ENCODE data around the gene MYO15B.

MYO15B gene

GRCh38 chr17:75595920-75596313, 8.3 kb downstream of the MYO15B start:
- no peak for TF ChIP-seq GATA3 (IDR thresholded peaks at IDR 0.05; ENCODE audit: low read depth, low read length)
- TF ChIP-seq GATA2 (IDR thresholded peaks at IDR 0.05; ENCODE audit: low read depth, low read length): no peak

DNA sequence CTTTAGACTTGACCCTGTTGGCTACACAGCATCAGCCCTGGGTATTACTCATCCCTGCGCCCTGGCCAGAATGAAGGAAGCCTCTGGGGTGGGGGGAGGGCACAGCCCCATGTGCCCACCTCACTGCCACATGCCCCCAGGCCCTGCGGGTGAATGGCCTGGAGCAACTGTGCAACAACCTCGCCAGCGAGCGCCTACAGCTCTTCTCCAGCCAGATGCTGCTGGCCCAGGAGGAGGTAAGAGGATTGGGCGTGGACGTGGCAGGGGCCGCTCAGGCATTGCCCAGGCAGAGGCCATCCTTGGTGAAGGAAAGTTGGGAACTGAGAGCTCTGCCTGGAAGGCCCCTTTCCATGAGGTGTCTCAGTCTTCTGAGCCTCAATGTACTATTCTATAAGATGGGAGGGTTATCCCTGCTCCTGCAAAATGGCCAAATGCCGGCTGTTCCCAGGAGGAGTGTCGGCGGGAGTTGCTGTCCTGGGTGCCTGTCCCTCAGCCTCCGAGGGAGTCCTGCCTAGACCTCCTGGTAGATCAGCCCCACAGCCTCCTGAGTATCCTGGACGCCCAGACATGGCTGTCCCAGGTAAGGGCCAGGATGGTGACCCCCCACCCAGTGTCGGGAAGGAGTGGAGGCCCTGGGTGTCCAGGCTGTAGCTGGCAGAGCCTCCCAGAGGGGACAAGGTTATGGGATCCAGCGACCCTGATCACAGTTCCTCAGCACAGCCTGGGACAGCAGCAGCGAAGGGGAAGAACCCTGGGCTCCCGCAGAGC, 8.9 kb downstream of the MYO15B start:
- TF ChIP-seq GATA2 (IDR thresholded peaks at IDR 0.05; ENCODE audit: low read depth, low read length): no peak
- no peak for TF ChIP-seq GATA3 (IDR thresholded peaks at IDR 0.05; ENCODE audit: low read depth, low read length)

GRCh38 chr17:75601057-75601987, 13.7 kb downstream of the MYO15B start:
- no peak for TF ChIP-seq GATA3 (IDR thresholded peaks at IDR 0.05; ENCODE audit: low read depth, low read length)
- TF ChIP-seq GATA2 (IDR thresholded peaks at IDR 0.05; ENCODE audit: low read depth, low read length): no peak

- TF ChIP-seq GATA3 (IDR thresholded peaks at IDR 0.05; ENCODE audit: low read depth, low read length) (no peak), GATA2 (IDR thresholded peaks at IDR 0.05; ENCODE audit: low read depth, low read length) (no peak)
These were observed 15.0 kb downstream of the MYO15B start for GRCh38 chr17:75602644-75603043.

- TF ChIP-seq GATA2 (IDR thresholded peaks at IDR 0.05; ENCODE audit: low read depth, low read length) (no peak), GATA3 (IDR thresholded peaks at IDR 0.05; ENCODE audit: low read depth, low read length) (no peak)
These were observed 15.5 kb downstream of the MYO15B start for GRCh38 chr17:75603123-75603522.

DNA sequence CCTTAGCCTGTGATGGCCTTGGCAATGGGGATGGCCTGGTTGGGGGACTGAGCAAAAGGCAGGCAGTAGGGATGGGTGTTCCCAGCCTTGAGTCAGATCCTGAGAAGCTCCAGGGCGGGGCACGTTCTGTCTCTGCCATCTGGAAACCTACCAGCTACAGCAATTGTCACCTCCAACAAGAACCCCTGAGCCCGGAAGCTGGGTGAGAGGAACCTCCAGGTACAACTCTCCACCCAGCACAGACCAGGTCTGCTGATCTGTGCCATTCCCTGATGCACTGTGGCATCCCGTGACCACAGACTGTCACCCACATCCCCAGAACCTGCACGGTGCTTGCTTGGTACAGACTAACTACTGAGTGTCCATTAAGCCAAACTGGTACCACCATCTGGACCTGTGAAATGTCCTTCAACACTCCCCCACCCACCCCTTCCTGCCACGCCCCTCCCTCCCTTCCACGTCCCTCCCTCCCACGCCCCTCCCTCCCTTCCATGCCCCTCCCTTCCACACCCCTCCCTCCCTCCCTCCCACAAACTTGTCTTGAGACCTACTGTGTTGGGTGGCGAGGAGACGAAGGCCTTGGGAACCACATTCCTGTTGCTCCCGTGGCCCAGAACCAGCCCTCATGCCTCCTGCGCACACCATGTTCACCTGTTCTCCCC, 16.6 kb downstream of the MYO15B start:
- no peak for TF ChIP-seq GATA2 (IDR thresholded peaks at IDR 0.05; ENCODE audit: low read depth, low read length)
- no peak for TF ChIP-seq GATA3 (IDR thresholded peaks at IDR 0.05; ENCODE audit: low read depth, low read length)

- TF ChIP-seq GATA2 (IDR thresholded peaks at IDR 0.05; ENCODE audit: low read depth, low read length) (no peak), GATA3 (IDR thresholded peaks at IDR 0.05; ENCODE audit: low read depth, low read length) (no peak)
These were observed 18.2 kb downstream of the MYO15B start for GRCh38 chr17:75605790-75606189.

DNA sequence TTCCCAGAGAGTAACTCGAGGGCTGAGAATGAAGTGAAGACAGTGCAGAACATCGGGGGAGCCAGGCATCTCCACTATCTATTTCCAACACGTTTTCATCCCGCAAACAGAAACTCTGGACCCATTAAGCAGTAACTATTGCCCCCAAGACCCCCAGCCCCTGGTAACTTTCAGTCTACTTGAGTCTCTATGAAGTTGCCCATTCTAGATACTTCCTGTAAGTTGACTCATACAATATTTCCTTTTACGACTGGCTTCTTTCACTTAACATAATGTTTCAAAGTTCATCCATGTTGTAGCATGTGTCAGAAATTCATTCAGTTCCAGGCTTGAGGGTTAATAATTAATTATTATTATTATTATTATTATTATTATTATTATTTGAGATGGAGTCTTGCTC, 19.5 kb downstream of the MYO15B start:
- TF ChIP-seq GATA3 (IDR thresholded peaks at IDR 0.05; ENCODE audit: low read depth, low read length): no peak
- TF ChIP-seq GATA2 (IDR thresholded peaks at IDR 0.05; ENCODE audit: low read depth, low read length): no peak

DNA sequence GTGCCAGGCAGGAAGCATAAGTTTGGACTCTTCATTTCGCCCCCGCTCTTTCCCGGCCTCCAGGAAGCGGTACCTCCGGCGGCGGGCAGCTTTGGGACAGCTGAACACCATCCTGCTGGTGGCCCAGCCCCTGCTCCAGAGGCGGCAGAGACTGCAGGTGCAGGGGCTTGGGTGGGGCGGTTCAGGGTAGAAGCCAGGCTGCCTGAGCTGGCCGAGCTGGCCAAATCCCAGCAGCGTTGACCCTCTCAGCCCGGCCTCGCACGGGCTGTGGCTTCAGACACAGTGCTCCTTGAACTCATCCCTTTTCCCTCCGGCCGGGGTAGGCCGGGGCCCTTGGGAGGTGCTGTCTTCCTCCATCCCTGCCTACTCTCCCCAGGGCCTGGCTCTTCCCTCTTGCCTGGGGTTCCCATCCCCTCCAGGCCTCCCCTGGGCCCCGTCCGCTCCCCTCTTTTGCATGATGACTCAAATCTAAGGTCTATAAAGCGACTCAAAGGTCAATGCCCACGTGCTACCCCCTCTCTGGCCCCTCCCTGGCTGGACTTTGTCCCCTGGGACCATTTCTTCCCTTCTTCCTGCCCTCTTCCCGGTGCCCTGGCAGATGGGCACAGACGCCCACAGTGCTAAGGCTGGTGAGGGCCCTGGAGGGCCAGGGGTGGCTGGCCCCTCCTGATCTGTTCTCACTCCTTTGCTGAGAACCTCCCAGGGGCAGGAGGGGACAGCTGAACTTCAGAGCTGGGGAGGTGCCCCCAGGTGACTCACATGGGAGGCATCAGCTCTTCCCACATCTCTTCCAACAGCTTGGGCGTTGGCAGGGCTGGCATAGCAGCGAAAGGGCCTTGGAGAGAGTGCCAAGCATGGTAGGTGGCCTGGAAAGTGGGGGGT, 22.7 kb downstream of the MYO15B start:
- no peak for TF ChIP-seq GATA2 (IDR thresholded peaks at IDR 0.05; ENCODE audit: low read depth, low read length)
- TF ChIP-seq GATA3 (IDR thresholded peaks at IDR 0.05; ENCODE audit: low read depth, low read length): no peak

DNA sequence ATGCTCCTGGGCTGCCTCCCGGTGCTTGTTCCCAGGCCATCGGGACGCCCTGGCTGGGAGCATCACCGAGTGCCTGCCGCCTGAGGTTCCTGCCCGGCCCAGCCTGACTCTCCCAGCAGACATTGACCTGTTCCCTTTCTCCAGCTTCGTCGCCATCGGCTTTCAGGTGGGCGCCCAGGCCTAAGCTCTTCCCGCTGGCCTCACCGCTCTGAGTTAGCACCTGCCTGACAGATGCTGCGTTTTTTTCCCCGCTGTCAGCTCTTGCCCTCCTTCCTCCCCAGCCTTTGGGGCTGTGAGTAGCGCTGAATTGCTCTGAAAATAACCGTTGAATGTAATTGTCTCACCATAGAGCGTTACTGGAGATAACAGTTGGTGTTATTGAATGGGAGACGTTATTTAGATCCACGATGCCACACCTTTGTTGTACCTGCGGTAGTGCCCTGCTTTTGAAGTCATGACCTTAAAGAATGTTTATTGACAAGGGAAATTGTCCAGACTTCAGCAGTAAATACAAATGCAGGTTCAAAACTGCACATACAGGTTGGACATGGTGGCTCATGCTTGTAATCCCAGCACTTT, 24.3 kb downstream of the MYO15B start:
- TF ChIP-seq GATA2 (IDR thresholded peaks at IDR 0.05; ENCODE audit: low read depth, low read length) (no peak), GATA3 (IDR thresholded peaks at IDR 0.05; ENCODE audit: low read depth, low read length) (no peak)

DNA sequence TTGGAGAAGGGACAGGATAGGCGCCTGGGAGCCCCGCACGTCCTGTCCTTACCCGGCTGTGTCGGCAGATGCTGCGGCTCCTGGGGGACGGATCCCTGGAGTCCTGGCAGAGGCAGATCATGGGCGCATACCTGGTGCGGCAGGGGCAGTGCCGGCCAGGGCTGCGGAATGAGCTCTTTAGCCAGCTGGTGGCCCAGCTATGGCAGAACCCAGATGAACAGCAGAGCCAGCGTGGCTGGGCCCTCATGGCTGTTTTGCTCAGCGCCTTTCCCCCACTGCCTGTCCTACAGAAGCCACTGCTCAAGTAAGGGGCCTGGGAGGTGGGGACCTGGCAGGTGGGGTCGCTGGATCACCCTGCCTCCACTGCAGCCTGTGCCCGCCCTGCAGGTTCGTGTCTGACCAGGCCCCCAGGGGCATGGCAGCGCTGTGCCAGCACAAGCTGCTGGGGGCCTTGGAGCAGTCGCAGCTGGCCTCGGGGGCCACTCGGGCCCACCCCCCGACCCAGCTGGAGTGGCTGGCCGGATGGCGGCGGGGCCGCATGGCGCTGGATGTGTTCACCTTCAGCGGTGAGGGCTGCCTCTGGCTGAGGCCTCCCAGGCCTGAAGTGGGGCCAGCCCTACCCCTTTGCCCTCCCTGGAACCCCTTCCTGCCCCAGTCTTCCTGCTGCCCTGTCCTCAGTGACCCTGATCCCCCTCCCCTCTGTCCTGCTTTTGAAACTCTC, 25.5 kb downstream of the MYO15B start:
- TF ChIP-seq GATA3 (IDR thresholded peaks at IDR 0.05; ENCODE audit: low read depth, low read length) (no peak), GATA2 (IDR thresholded peaks at IDR 0.05; ENCODE audit: low read depth, low read length) (no peak)

DNA sequence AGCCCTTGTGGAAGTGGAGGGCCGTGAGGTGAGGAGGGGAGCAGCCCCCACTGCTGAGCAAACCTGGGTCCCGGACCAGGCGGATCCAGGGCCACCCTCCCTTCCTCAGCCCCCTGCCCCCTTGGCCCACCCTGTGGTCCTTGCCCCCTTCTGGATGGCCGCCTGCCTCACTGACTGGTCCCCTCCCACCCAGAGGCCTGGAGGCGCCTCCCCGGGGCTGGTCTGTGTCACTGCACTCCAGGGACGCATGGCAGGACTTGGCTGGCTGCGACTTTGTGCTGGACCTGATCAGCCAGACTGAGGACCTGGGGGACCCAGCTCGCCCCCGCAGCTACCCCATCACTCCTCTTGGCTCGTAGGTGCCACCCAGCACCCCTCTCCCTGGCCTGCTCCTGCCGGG, 26.4 kb downstream of the MYO15B start:
- TF ChIP-seq GATA2 (IDR thresholded peaks at IDR 0.05; ENCODE audit: low read depth, low read length) (no peak), GATA3 (IDR thresholded peaks at IDR 0.05; ENCODE audit: low read depth, low read length) (no peak)

All from SH-SY5Y (cell line).